Nephron progenitor cell (in vitro differentiated cells): ENCODE data around the gene MAPKAPK5.

ENCODE experiments used
- DNase-seq: peaks from one replicate; pipeline ENCODE4 v3.0.0; 2021
- H3K27ac Mint-ChIP-seq: 2 replicates; pipeline ENCODE4 v1.8.0; 2021; ENCODE audit warnings: mild to moderate bottlenecking, moderate library complexity, mixed read lengths
- H3K27me3 Mint-ChIP-seq: 2 replicates; pipeline ENCODE4 v1.8.0; 2021; ENCODE audit warnings: mild to moderate bottlenecking, low read depth, mixed read lengths; ENCODE audit not compliant: poor library complexity
- H3K36me3 Mint-ChIP-seq: 2 replicates; pipeline ENCODE4 v1.8.0; 2021; ENCODE audit warnings: low read depth, mixed read lengths
- H3K4me1 Mint-ChIP-seq: 2 replicates; pipeline ENCODE4 v1.8.0; 2021; ENCODE audit warnings: mixed read lengths
- H3K4me3 Mint-ChIP-seq: 2 replicates; pipeline ENCODE4 v1.8.0; 2021; ENCODE audit warnings: mild to moderate bottlenecking, moderate library complexity, mixed read lengths
- H3K9me3 Mint-ChIP-seq: 2 replicates; pipeline ENCODE4 v1.8.0; 2021; ENCODE audit warnings: mild to moderate bottlenecking, moderate library complexity, mixed read lengths
- CTCF ChIP-seq: fragments of 200-600 bp; sonication (generic); IDR thresholded peaks from 2 replicates; pipeline ENCODE4 v1.5.0; 2021; ENCODE audit warnings: antibody characterized with exemption

Gene MAPKAPK5

DNA sequence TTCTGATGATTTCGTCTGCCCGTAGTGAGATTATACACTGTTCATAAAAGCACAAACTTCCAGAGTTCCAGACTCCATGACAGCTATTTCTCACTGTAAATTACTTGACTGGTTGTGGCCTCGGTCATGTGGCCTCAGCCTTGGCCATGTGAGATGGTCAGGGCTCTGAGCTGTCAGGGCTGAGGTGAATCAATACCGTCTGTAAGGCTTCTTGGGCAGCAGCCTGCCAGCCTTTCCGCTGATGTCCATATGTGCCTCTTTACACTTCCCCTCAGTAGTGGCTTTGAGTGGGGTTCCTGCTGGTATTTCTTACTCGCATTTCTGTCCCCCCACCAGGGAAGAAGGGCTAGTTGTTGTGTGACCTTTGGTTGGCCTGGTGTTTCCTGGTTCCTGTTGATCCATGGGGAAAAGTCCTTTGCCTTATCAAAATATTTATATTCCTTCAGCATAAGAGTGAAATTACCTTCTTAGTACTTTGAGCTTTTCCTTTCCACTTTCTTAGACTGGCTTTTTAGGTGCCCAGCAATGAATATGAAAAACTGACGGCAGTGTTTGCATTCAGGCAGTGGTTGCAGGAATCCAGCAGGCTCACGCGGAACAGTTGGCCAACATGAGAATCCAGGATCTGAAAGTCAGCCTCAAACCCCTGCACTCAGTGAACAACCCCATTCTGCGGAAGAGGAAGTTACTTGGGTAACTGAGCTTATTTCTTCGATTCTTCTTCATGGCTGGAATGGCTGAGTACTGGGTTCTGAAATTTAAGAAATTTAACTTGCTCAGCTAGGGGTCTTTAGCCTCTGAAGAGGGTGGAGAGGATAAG is 46.1 kb downstream of the MAPKAPK5 start:
- Mint-ChIP-seq H3K4me1 (no peaks in the 10 kb centered on the region), H3K9me3 (no peaks in the 10 kb centered on the region), H3K4me3 (no peak overlapping the region), H3K36me3 (peaks cover 85% of the 10 kb centered on the region), H3K27me3 (no peaks in the 10 kb centered on the region), H3K27ac (peak overlapping the region; percentile 88)
- no peak for TF ChIP-seq CTCF
- DNase-seq = no peak

GRCh38 chr12:111893287-111893686 is 51.3 kb downstream of the MAPKAPK5 start:
- Mint-ChIP-seq H3K36me3 (peaks cover 84% of the 10 kb centered on the region), H3K4me1 (no peaks in the 10 kb centered on the region), H3K4me3 (no peak overlapping the region), H3K27ac (no peak overlapping the region), H3K9me3 (no peaks in the 10 kb centered on the region), H3K27me3 (no peaks in the 10 kb centered on the region)
- DNase-seq = no peak
- TF ChIP-seq CTCF = no peak

- H3K27ac Mint-ChIP-seq = peak overlapping the region; percentile 66
- H3K27me3 Mint-ChIP-seq = no peaks in the 10 kb centered on the region
- no peaks in the 10 kb centered on the region for H3K4me1 Mint-ChIP-seq
- DNase-seq = no peak
- H3K4me3 Mint-ChIP-seq = no peak overlapping the region
- H3K9me3 Mint-ChIP-seq = no peaks in the 10 kb centered on the region
- peaks cover 84% of the 10 kb centered on the region for H3K36me3 Mint-ChIP-seq
- TF ChIP-seq CTCF = no peak
Measured at GRCh38 chr12:111894556-111894955, 52.5 kb downstream of the MAPKAPK5 start.

DNA sequence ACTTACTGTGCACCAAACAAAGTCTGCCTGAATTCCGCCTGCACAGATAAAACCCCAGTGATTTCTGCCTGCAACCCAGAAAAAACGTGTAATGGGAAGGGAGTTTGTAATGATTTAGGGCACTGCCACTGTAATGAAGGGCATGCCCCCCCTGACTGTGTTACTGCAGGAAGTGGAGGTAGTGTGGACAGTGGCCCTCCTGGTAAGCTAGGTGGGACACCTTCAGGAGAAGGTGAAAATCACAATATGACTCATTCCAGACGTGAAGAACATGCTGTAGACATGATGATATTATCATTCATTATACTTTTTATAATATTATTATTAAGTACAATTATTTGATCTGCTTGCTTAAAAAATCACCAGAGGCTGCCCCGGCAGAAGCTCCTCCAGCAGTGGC is 59.2 kb downstream of the MAPKAPK5 start:
- Mint-ChIP-seq H3K27me3 (no peaks in the 10 kb centered on the region), H3K27ac (no peak overlapping the region), H3K4me3 (no peak overlapping the region), H3K4me1 (no peaks in the 10 kb centered on the region), H3K9me3 (peaks cover 19% of the 10 kb centered on the region), H3K36me3 (peaks cover 81% of the 10 kb centered on the region)
- no peak for TF ChIP-seq CTCF
- no peak for DNase-seq

DNA sequence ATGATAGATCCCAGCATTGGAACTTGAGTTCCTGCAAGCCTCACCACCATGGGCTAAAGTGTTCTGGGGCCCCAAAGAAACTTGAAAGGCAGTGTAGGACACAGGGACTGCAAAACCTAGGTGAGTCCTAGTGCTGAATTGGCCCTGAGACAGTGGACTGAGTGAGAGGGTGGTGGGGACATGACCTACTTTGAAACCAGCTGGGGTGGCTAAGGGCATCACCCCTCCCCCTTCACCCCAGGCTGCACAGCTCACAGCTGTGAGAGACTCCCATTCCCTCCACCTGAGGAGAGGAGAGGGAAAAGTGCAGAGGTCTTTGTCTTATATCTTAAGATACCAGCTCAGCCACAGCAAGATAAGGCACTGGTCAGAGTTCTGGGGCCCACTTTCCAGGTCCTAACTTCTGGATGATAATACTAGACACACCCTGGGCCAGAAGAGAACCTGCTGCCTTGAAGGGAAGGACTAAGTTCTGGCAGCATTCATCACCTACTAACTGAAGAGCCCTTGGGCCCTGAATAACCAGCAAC is 62.5 kb downstream of the MAPKAPK5 start:
- Mint-ChIP-seq H3K27me3 (no peaks in the 10 kb centered on the region), H3K36me3 (peaks cover 78% of the 10 kb centered on the region)

More for the DNA sequence above, 62.5 kb downstream of the MAPKAPK5 start:
- Mint-ChIP-seq H3K4me3 (no peak overlapping the region), H3K9me3 (peaks cover 51% of the 10 kb centered on the region), H3K27ac (peak overlapping the region; percentile 30), H3K4me1 (no peaks in the 10 kb centered on the region)
- no peak for DNase-seq
- TF ChIP-seq CTCF = no peak
